Right renal cortex interstitium (tissue), 3 donors: ENCODE results near the gene RTF2. TPM values are rescaled to one million over a fixed set of nuclear protein-coding genes. Genes with fewer than 3 reads are reported as not detected.
"Not testable (repeated sequence)": the region's sequence is repeated elsewhere in the genome, so short reads cannot be mapped to it uniquely, and the experiment has no call there.

Source experiments
- DNase-seq, 3 donors: peaks; one replicate each; pipeline ENCODE4 v3.0.0-alpha.2; 2013; ENCODE audit warnings: low read depth in 3 of 3, low spot score in 2 of 3
- polyA plus RNA-seq, 3 donors: library from polyadenylated mRNA; unstranded; fragments of 120-200 nt; gene quantifications; one replicate each; pipeline ENCODE4 v1.2.1, GENCODE V29; 2013; ENCODE audit not compliant: insufficient read length in 3 of 3

RTF2 gene
- polyA plus RNA-seq, 3 donors: 127 to 137 (median 127) TPM

DNA sequence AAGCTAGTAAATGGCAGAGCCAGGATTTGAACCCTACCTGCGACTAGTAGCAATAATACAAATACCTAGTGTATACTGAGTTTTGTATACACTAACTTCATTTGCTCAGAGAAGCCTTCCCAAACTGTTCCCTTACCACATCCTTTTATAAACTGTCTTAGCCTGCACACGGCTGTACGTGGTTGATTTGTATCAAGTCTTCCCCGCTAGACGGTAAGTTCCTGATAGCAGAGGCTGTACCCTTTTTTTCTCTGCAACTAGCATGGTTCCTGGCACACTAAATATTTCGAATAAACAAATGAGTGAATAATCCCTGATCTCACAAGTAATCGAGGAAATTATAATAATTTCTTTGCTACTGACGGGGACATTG is 636 bp downstream of the RTF2 start:
- DNase-seq: no peak

DNA sequence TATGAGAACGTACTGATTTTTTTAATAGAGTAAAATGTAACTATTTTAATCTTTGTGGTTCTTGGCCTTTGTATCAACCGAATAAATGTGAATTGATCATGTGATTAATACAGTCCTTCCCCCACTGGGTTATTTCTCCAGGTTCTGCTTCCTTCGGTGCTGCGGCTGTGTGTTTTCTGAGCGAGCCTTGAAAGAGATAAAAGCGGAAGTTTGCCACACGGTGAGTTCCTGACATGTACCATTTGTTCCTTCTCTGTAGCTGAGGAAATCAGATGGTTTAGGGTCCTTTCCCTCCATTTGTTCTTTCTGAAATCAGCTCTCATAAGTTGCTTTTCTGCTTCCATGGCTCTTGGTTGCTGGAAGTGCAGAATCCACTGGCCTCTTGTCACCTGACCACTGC is 15.5 kb downstream of the RTF2 start:
- no peak for DNase-seq

DNA sequence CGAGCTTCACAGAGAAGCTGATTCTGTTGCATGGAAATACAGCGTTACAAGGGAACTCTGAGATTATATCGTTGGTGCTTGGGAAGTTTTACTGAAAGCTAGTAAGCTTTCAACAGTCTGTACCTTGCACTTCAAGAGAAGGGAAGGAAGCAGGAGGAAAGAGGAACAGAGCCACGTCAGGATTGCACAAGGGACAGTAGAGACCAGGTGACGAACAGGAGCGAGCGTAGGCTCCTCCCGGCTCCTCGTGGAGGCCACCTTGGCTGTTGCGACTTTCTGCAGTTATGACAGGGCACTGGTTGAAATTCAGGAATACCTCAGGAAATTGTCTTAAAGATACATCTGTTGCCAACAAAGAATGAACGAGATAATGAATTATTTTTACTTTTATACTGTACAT is 18.8 kb downstream of the RTF2 start:
- DNase-seq: no peak

DNA sequence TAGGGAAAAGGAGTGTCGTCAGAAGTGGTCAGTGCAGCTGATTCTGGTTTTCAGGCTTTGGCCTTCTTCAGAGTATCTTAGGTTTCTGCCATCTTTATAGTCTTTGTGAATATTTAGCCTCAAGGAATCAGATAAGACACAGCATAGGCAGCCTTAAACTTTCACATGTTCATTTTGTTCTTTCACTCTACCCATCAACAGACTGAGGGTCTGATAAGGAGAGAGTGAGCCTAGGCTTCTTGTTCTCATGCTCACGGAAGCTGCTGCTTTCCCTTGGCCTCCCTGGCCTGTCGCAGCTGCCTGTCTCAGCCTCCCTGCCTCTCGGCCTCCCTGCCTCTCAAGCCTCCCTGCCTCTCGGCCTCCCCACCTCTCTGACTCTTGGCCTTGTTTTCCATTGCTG is 20.1 kb downstream of the RTF2 start:
- DNase-seq: no peak

DNA sequence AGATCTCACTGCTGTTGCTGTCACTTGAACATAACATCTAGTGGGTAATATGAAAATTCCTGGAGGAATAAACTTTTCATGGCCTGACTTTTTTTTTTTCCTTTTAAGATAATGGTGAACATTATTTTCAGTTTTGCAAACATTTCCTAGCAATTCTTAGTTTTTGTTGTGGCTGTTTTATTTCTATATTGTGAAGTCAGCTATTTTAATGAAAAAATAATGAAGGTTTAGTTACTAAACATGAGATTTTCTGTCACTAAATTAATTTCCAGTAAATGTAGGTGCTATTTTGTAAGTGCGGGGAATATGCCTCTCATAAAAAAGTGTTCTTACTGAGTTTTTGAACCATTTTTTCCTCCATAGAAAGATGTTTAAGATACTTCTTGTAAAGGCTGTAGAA is 32.7 kb downstream of the RTF2 start:
- no peak for DNase-seq

DNA sequence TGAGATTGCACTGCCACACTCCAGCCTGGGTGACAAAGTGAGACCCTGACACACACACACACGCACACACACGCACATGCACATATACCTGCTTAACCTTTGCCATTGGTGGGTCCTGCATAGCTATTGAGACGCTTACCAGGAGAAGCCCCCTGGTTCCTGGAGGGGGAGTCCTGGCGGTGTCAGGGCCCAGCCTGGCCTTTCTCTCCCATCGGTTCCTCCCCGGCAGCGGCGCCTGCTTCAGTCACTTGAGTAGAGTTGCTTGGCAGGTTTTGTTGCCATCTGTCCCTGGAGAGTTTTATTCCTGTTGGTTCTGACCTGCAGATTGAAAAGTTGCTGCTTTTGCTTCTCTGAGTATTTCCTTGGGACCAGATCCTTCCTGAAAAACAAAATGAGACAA is 35.5 kb downstream of the RTF2 start:
- DNase-seq: no peak

DNA sequence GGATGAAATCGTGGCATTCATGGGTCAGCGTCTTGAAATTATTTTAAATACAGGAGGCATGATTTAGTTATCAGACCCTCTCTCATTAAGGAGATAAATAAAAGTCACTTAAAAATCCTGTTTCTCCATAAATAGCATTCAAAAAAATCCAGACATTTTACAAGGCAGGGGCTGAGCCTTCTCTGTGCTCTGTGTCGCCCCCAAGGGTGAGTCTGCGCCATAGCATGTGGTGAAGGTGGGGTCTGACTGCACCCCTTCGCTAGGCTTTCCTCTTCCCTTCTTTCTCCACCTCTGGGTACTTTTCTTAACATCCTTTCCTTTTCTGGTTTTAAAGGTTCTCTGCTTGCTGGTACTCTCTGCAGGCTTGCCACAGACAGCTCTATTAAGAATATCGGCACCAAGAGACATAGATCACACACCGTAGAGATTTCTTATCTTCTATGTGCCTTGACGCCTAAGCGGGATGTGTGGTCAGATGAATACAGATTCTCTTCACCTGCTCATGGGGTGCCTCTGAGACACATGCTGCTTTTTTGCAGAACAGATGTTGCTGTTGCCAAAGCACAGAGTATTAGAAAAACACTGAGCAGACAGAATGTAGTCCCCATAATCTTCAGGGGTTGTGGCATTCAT is 36.1 kb downstream of the RTF2 start:
- DNase-seq: no peak

DNA sequence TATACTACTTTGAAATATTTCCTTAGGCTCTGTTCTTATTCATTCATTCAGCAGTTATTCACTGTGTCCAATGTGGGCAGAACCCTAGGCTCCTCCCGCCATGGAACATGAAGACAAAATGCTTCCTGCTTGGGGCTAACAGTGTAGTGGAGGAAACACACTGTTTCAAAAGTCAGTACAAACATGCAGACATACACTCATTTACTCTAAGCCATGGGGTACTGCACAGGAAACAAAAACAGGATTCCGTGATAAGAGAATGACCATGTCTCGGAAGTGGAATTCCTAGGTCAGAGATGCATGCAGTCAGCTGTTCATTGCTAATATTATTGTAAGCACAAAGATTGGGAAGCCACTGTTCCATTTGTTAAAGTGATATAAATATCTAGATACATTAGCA is 37.7 kb downstream of the RTF2 start:
- no peak for DNase-seq

DNA sequence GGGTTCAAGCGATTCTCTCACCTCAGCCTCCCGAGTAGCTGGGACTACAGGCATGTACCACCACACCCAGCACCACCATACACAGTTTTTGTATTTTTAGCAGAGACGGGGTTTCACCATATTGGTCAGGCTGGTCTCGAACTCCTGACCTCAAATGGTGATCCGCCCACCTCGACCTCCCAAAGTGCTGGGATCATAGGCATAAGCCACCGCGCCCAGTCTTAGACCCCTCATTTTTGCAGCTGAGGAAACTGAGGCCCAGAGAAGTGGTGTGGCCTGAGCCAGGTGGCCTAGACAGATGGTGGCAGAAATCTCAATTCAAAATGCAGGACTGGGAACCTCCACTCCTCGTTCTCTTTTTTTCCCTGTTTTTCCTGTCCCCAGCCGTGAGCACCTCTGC is 43.5 kb downstream of the RTF2 start:
- no peak for DNase-seq

DNA sequence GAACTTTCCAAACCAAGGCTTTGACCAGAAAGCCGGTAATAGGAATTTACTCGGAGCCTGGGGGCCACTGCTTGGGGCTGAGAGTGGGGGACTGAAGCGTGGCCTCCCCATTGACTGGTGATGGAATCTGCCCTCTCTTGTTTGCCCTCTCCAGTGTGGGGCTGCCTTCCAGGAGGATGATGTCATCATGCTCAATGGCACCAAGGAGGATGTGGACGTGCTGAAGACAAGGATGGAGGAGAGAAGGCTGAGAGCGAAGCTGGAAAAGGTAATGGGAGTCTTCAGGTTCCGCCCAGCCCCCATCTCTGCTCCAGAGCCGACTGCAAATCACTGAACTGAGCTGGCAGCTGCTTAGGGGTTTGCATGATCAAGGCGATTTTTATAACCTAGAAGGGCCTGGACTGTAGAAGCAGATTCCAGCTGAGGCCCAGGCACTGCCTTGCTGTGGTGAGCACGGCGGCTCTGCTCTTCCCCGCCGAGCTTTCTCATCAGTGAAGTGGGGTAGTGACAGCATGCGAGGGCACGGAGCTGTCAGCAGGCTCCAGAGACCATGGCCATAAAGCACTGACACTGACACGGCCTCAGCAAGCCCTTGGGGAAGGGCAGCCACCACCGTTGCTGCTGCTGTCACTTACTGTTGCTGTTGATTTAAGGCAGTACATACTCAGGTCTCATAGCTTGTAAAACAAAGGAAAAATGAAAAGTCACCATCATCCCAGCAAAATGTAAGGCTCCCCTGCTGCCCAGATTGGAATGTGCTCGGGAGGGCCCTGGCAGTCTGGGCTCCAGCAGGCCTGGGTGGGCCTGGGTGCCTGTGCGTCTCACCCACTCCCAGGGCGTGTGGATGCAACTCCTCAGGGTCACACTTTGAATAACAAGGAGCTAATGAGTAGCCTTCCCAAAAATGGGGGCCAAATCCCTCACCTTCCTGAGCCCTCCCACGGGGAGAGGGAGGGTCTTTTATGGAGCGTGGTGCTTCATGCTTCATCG is 45.0 kb downstream of the RTF2 start:
- DNase-seq: no peak

DNA sequence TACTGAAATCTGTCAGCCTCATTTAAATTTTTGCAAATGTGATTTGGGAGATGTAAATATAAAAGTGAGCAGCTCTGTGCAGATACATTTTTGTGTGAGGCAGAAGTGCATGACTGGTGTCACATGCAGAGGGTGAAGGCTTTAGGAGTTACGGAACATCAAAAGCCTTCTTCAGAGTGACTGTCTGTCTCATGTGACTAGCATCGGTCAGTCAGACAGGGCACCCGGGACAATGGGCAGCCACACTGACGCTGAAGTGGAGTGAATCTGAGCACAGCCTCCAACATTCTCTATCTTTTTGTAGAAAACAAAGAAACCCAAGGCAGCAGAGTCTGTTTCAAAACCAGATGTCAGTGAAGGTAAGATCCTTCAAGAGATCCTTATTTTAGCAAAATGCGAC is 48.2 kb downstream of the RTF2 start:
- no peak for DNase-seq

DNA sequence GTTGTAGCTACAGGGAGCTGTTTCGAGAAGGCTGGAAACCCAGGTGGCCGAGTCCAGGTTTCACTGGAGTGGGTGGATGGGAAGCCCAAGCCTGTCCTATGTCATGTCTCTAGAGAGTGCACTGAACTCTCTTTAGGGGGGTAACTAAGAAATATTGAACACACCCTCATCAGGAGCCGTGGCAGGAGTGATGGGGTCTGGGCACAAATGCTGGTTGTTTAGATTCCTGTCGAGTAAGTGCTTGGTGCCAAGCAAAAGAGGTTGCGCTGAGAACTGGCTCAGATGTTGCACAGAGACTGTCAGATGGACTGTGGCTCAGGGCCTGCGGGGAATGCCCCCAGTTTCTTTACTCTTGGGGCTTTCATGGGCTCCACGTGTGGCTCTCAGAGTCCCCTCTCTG is 48.8 kb downstream of the RTF2 start:
- DNase-seq: no peak

DNA sequence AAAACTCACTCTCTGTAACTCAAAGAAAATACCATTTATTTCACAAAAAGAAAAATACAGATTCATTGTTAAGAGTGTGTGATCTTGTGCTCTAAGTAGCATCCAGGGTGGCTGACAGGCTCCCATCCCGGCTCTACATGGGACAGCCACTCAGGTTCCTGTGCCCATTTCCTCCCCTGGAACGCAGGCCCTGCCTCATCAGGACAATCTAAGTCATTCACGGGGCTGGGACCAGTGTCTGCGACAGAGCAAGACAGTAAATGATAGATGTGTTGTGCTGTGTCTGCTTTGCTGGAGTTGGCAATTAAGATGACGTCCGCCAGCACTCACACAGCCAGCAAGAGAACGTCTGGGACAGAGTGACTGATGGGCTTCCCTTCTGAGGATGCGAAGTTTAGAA is 49.2 kb downstream of the RTF2 start:
- DNase-seq: no peak

DNA sequence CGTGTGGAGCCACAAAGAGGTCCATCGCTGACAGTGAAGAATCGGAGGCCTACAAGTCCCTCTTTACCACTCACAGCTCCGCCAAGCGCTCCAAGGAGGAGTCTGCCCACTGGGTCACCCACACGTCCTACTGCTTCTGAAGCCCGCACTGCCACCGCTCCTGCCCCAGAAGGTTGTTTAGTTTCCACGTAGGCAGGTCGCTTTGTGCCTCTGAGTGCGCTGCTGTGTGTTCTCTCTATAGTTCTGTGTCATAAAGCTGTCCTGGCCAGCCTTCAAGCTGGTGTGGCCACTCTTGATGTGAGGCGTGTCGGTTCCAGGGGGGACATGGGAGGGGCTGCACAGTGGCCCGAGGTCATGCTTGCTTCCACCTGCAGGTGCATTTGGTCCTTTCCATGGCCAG is 49.7 kb downstream of the RTF2 start:
- no peak for DNase-seq

DNA sequence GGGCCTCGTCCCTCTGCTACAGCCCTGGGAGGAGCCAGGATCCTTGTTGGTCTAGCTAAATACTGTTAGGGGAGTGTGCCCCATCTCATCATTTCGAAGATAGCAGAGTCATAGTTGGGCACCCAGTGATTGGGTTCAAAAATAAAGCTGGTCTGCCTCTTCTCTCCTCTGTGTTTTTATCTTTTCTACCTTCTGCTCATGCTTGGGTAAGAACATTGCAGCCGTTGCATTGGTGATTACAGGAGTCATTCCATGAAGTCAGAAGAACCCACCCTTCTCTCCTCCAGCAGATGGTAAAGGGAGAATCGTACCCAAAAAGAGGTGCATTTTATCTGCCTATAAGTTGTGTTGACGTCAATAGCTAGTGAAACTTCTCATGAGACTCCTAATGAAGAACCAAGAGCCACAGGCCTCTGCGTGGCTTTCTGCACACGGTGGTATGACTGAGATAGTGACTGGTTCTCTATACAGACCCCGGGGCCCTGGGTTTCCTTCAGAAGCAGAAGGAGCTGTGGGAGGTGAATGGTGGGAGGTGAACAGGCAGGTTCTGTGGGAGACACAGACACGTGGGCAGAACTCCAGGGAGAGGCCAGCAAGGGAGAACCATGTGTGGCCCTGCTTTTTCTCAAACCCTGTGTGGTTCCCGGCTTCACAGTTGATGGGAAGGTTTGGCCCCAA is 50.4 kb downstream of the RTF2 start:
- DNase-seq: no peak

DNA sequence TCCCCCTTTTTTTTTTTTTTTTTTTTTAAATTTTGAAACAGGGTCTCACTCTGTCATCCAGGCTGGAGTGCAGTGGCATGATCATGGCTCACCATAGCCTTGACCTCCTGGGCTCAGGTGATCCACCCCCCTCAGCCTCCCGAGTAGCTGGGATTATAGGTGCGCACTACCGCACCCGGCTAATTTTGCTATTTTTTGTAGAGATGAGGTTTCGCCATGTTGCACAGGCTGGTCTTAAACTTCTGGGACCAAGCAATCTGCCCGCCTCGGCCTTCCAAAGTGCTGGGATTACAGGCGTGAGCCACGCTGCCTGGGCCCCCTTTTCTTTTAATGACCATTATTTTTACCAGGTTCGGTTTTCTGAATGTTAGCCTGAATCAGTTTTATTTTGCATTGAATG is 51.1 kb downstream of the RTF2 start:
- no peak for DNase-seq

DNA sequence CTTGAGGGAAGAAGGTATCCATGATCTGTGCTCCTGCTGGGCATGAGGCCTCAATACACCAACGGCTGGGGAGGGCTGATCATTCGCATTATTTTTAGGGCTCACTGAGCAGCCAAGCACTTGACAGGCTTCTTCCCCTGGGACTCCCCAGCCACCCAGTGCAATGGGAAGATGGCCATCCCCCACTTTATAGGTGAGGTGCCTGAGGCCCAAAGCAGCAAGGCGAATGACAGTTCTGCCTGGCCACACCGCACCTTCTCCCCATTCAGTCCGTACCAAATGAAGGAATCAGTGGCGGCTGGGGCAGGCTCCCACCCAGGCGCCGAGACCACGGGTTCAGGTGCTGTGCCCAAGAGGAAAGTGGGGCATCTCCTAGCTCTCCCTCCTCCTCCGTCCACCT is 51.8 kb downstream of the RTF2 start:
- no peak for DNase-seq

DNA sequence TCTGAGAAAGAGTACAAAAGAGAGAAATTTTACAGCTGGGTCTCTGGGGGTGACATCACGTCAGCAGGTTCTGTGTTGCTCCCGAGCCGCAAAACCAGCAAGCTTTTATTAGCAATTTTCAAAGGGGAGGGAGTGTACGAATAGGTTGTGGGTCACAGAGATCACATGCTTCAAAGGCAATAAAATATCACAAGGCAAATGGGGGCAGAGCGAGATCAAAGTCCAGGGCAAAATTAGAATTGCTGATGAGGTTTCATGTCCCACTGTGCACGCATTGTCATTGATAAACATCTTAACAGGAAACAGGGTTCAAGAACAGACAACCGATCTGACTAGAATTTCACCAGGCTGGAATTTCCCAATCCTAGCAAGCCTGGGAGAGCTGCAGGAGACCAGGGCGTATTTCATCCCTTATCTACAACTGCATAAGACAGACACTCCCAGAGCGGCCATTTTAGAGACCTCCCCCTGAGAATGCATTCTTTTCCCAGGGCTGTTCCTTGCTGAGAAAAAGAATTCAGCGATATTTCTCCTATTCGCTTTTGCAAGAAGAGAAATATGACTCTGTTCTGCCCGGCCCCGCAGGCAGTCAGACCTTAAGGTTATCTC is 52.4 kb downstream of the RTF2 start:
- DNase-seq: not testable (repeated sequence)

DNA sequence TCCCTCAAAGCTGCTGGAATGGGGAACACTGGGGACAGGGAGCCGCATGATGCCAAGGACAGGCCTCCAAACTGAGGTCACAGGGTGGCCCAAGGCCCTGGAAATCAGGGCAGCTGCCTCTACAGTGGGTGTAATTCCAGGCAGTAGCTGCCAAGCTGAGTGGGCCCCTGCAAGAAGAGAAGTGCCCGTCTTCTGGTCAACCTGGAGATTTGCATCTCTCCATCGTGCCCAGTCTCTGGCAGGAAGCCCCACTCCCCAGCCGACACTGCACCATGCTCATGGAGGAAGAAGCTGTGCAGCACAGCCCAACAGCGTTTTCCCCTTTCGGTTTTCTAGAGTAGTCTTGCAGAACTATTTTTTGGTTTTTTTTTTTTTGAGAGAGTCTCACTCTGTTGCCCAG is 53.9 kb downstream of the RTF2 start:
- DNase-seq: no peak

DNA sequence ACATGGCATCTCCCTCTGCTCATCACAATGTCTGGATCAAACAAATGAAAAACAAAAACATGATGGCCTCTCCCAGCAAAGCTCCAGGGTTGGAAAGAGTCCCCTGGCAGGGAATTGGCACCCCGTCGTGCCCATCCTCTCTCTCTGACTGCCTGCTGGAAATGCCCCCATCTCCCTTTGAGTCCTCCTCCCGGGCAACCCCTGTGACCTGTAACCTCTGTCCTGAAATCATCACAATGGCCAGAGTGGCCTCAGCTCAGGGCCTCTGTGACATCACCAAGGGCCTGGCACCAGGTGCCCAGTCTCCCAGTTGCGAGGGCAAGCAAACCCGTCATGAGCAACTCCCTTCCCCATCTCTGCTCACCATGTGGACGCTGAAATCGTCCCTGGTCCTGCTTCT is 56.0 kb downstream of the RTF2 start, which contains the start of gene FAM209A:
TSS of gene FAM209A (plus strand) at position 301 of the 400 bp plus-strand sequence. CDS start at position 366, 65 bp downstream.
- not testable (repeated sequence) for DNase-seq

DNA sequence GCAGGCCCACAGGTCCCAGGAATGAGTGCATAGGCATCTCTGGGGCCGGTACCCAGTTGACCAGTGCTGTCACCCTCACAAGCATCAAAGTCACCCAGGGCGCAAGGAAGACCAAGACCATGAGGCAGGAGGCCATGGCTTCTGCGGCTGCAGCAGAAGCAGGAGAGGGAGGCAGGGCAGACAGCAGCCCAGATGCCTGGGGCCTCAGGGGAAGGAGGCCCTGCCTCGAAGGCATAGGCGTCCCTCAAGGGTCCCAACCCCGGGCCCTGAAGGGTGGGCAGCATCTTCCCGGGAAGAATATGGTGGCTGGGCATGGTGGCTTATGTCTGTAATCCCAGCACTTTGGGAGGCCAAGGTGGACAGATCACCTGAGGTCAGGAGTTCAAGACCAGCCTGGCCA is 59.1 kb downstream of the RTF2 start:
- DNase-seq: no peak
